ENCODE data around the gene TMC6. TPM values are rescaled to one million over a fixed set of nuclear protein-coding genes. Genes with fewer than 3 reads are reported as not detected.
"Not testable (repeated sequence)": the region's sequence is repeated elsewhere in the genome, so short reads cannot be mapped to it uniquely, and the experiment has no call there.

Gene TMC6
- total and polyA plus RNA-seq, 12 donors, result 22.8 to 109 (median 69.1) TPM

GRCh38 chr17:78117027-78117981, 11.3 kb downstream of the TMC6 start:
- peaks cover 16 to 51% (median 26%) of the 10 kb centered on the region in 9 donors for H3K4me1 ChIP-seq
- H3K27ac ChIP-seq, result no peak overlapping the region
- DNase-seq, result no peak
- ATAC-seq, result peak in 4 of 8 donors; percentile 9 to 23 (median 14)
- peaks cover 0 to 95% (median 15%) of the 10 kb centered on the region in 9 donors for H3K36me3 ChIP-seq
- H3K27me3 ChIP-seq, result no peaks in the 10 kb centered on the region
- peak in 8 of 9 donors; percentile 18 to 41 (median 33) for TF ChIP-seq CTCF (IDR thresholded peaks at IDR 0.05)
- H3K4me3 ChIP-seq, result no peak overlapping the region
- 68 to 71% methylated on average over 41 of the region's 41 CpGs for WGBS, 2 donors
- H3K9me3 ChIP-seq, result no peaks in the 10 kb centered on the region
- intact Hi-C loops (cut with DNase I), result loop anchor here in 1 of 10 donors (10.0 kb wide), 1 partner anchor 127 kb away; no protein-coding TSS in a partner anchor

- TF ChIP-seq CTCF (IDR thresholded peaks at IDR 0.05), result no peak
- H3K4me3 ChIP-seq, result no peak overlapping the region
- no peak for ATAC-seq
- H3K27me3 ChIP-seq, result no peaks in the 10 kb centered on the region
- WGBS, 2 donors, result 96 to 97% methylated on average over 9 of the region's 9 CpGs
- H3K9me3 ChIP-seq, result no peaks in the 10 kb centered on the region
- peaks cover 17 to 48% (median 30%) of the 10 kb centered on the region in 9 donors for H3K4me1 ChIP-seq
- H3K36me3 ChIP-seq, result peaks cover 0 to 95% (median 9%) of the 10 kb centered on the region in 9 donors
- no peak overlapping the region for H3K27ac ChIP-seq
- no peak for DNase-seq
- intact Hi-C loops (cut with DNase I), result loop anchor here in 1 of 10 donors (10.0 kb wide), 1 partner anchor 128 kb away; no protein-coding TSS in a partner anchor
These were observed 12.1 kb downstream of the TMC6 start for GRCh38 chr17:78116411-78116810.

- H3K4me3 ChIP-seq, ATAC-seq, DNase-seq, H3K27me3 ChIP-seq, H3K27ac ChIP-seq, H3K9me3 ChIP-seq: not testable (repeated sequence)
- intact Hi-C loops (cut with DNase I), result loop anchor here in 1 of 10 donors (10.0 kb wide), 1 partner anchor 129 kb away; no protein-coding TSS in a partner anchor
- Histone ChIP-seq H3K36me3 (peaks cover 0 to 95% (median 7%) of the 10 kb centered on the region in 9 donors), H3K4me1 (peaks cover 18 to 54% (median 34%) of the 10 kb centered on the region in 9 donors)
- 93 to 98% methylated on average over 14 to 15 of the region's 18 CpGs for WGBS, 2 donors
These were observed 12.8 kb downstream of the TMC6 start for GRCh38 chr17:78115803-78116202.

- TF ChIP-seq CTCF (IDR thresholded peaks at IDR 0.05), result no peak
- Histone ChIP-seq H3K27me3 (no peaks in the 10 kb centered on the region), H3K27ac (peak overlapping the region in 7 of 10 donors; percentile 33 to 74 (median 55)), H3K4me1 (peaks cover 19 to 61% (median 35%) of the 10 kb centered on the region in 9 donors), H3K4me3 (no peak overlapping the region), H3K9me3 (no peaks in the 10 kb centered on the region), H3K36me3 (peaks cover 0 to 95% (median 7%) of the 10 kb centered on the region in 9 donors)
- intact Hi-C loops (cut with DNase I), result loop anchor here in 9 of 10 donors (5.0 to 10.0 kb wide), 5 partner anchors 62 to 307 kb away; no protein-coding TSS in a partner anchor
- ATAC-seq, result peak; percentile 19 to 87 (median 55)
- DNase-seq, result no peak
- WGBS, 2 donors, result 51 to 74% methylated on average over 26 to 27 of the region's 28 CpGs
These were observed 13.5 kb downstream of the TMC6 start for GRCh38 chr17:78114831-78115723.
